Measurements from ENCODE around the gene MORF4L2.

GRCh38 chrX:103637604-103638338, 48.7 kb downstream of the MORF4L2 start:
- TF ChIP-seq EZH2 (IDR thresholded peaks at IDR 0.05; ENCODE audit: insufficient read depth, poor library complexity, severe bottlenecking) (no peak), EZH2phosphoT487 (IDR thresholded peaks at IDR 0.05; ENCODE audit: insufficient read depth, low read depth) (no peak)

Data from GM23248 (cell line).